DOHH2 (cell line): ENCODE data around the gene MAPK7.

Experiments
- H3F3A ChIP-seq: fragments of 200-600 bp; sonication (generic), shearing (Covaris generic); 2 replicates; pipeline ENCODE4 v1.6.0; 2016; ENCODE audit warnings: antibody characterized with exemption, mild to moderate bottlenecking; ENCODE audit not compliant: control insufficient read depth, insufficient read depth
- H3K27ac ChIP-seq: fragments of 200-600 bp; sonication (generic); 2 replicates; pipeline ENCODE4 v1.5.1; 2014; ENCODE audit warnings: low read depth, mild to moderate bottlenecking, low read length, moderate library complexity
- H3K27me3 ChIP-seq: fragments of 200-600 bp; sonication (generic); 2 replicates; pipeline ENCODE4 v1.6.1; 2014; ENCODE audit warnings: mild to moderate bottlenecking, low read length, mixed read lengths; ENCODE audit not compliant: control insufficient read depth
- H3K36me3 ChIP-seq: fragments of 200-600 bp; sonication (generic); 2 replicates; pipeline ENCODE4 v1.6.1; 2014; ENCODE audit warnings: mild to moderate bottlenecking, low read length, moderate library complexity, mixed read lengths; ENCODE audit not compliant: control insufficient read depth
- H3K4me1 ChIP-seq: fragments of 200-600 bp; sonication (generic); 2 replicates; pipeline ENCODE4 v1.6.1; 2014; ENCODE audit warnings: mild to moderate bottlenecking, low read length, mixed read lengths; ENCODE audit not compliant: control insufficient read depth
- H3K4me2 ChIP-seq: fragments of 200-600 bp; sonication (generic); 2 replicates; pipeline ENCODE4 v1.6.0; 2014; ENCODE audit warnings: mild to moderate bottlenecking, low read length, moderate library complexity
- H3K4me3 ChIP-seq: fragments of 200-600 bp; sonication (generic); 2 replicates; pipeline ENCODE4 v1.5.1; 2014; ENCODE audit warnings: mild to moderate bottlenecking, low read length, mixed read lengths
- H3K79me2 ChIP-seq: fragments of 200-600 bp; sonication (generic); 2 replicates; pipeline ENCODE4 v1.6.1; 2014; ENCODE audit warnings: mild to moderate bottlenecking, low read length, mixed read lengths; ENCODE audit not compliant: control insufficient read depth
- H3K9me2 ChIP-seq: fragments of 200-600 bp; sonication (generic); replicated peaks from 2 replicates; pipeline ENCODE4 v1.6.1; 2014; ENCODE audit warnings: mild to moderate bottlenecking, low read length, mixed read lengths; ENCODE audit not compliant: control insufficient read depth
- H3K9me3 ChIP-seq: fragments of 200-600 bp; sonication (generic); 2 replicates; pipeline ENCODE4 v1.6.1; 2014; ENCODE audit warnings: antibody characterized with exemption, low read length, mixed read lengths; ENCODE audit not compliant: control insufficient read depth, insufficient read depth
- H4K20me1 ChIP-seq: fragments of 200-600 bp; sonication (generic); 2 replicates; pipeline ENCODE4 v1.6.0; 2014; ENCODE audit warnings: low read depth, mild to moderate bottlenecking, antibody characterized with exemption, low read length, moderate library complexity; ENCODE audit not compliant: control insufficient read depth, insufficient read depth
- CTCF ChIP-seq: fragments of 200-600 bp; sonication (generic); IDR thresholded peaks from one replicate; pipeline ENCODE4 v1.5.1; 2014; ENCODE audit warnings: antibody characterized with exemption, mild to moderate bottlenecking, low read depth, low read length; ENCODE audit not compliant: poor library complexity, severe bottlenecking
- EZH2phosphoT487 ChIP-seq: fragments of 200-600 bp; sonication (generic); IDR thresholded peaks from 2 replicates; pipeline ENCODE4 v1.6.1; 2017; ENCODE audit warnings: borderline replicate concordance, mild to moderate bottlenecking, antibody characterized with exemption, low read length, moderate library complexity, mixed read lengths

Gene MAPK7

GRCh38 chr17:19414396-19415280 is 36.3 kb downstream of the MAPK7 start:
- no peaks in the 10 kb centered on the region for H3K79me2 ChIP-seq
- H3K4me2 ChIP-seq: no peak overlapping the region
- H3K9me3 ChIP-seq: no peaks in the 10 kb centered on the region
- no peak for TF ChIP-seq CTCF
- TF ChIP-seq EZH2phosphoT487: no peak
- H3K9me2 ChIP-seq: no peaks in the 10 kb centered on the region
- H3K27me3 ChIP-seq: peaks cover 13% of the 10 kb centered on the region
- H3K4me3 ChIP-seq: no peak overlapping the region
- H3K4me1 ChIP-seq: no peaks in the 10 kb centered on the region
- H4K20me1 ChIP-seq: no peaks in the 10 kb centered on the region
- H3F3A ChIP-seq: no peaks in the 10 kb centered on the region
- H3K36me3 ChIP-seq: no peaks in the 10 kb centered on the region
- no peak overlapping the region for H3K27ac ChIP-seq

DNA sequence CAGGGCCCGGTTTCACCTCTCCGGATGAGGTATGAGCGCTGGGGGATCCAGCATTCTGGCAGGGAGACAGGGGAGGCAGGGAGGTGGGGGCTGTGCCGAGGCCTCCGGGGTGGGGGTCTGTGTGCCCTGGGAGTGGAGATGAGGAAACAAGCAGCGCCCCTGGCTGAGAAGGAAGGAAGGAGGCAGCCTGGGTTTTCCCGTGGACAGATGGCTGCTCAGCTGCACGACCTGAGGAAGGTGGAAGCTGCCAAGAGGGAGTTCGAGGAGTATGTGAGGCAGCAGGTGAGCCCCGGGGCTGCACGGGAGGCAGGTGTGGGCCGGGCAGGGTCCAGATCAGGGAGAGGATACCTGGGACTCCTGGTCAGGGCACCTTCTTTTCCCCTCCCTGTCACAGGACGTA is 37.0 kb downstream of the MAPK7 start:
- Histone ChIP-seq H3K9me2 (no peaks in the 10 kb centered on the region), H4K20me1 (no peaks in the 10 kb centered on the region)

GRCh38 chr17:19415806-19416775 is 37.8 kb downstream of the MAPK7 start:
- Histone ChIP-seq H3K36me3 (no peaks in the 10 kb centered on the region), H3K9me3 (no peaks in the 10 kb centered on the region), H3K4me2 (no peak overlapping the region), H3F3A (no peaks in the 10 kb centered on the region), H4K20me1 (no peaks in the 10 kb centered on the region), H3K27me3 (peaks cover 13% of the 10 kb centered on the region), H3K27ac (no peak overlapping the region), H3K4me3 (no peak overlapping the region), H3K4me1 (no peaks in the 10 kb centered on the region), H3K79me2 (no peaks in the 10 kb centered on the region), H3K9me2 (no peaks in the 10 kb centered on the region)
- TF ChIP-seq EZH2phosphoT487 (no peak), CTCF (no peak)

More for the DNA sequence above, 37.0 kb downstream of the MAPK7 start:
- Histone ChIP-seq H3K27me3 (peaks cover 13% of the 10 kb centered on the region), H3K4me1 (no peaks in the 10 kb centered on the region), H3K27ac (no peak overlapping the region), H3K36me3 (no peaks in the 10 kb centered on the region), H3K79me2 (no peaks in the 10 kb centered on the region), H3K4me2 (no peak overlapping the region), H3K4me3 (no peak overlapping the region), H3K9me3 (no peaks in the 10 kb centered on the region), H3F3A (no peaks in the 10 kb centered on the region)
- TF ChIP-seq EZH2phosphoT487 (no peak), CTCF (no peak)
